Measurements from ENCODE around the gene GRB10. TPM values are rescaled to one million over a fixed set of nuclear protein-coding genes. Genes with fewer than 3 reads are reported as not detected.

Gene GRB10
- total and polyA plus RNA-seq, 9 donors: 10.0 to 93.3 (median 27.8) TPM

GRCh38 chr7:50695026-50695425 is 87.7 kb downstream of the GRB10 start:
- H3K27ac ChIP-seq: no peak overlapping the region
- no peaks in the 10 kb centered on the region for H3K9me3 ChIP-seq
- TF ChIP-seq POLR2A (IDR thresholded peaks at IDR 0.05): no peak
- no peak for TF ChIP-seq EP300 (IDR thresholded peaks at IDR 0.05)
- no peak for TF ChIP-seq CTCF (IDR thresholded peaks at IDR 0.05)
- H3K27me3 ChIP-seq: no peaks in the 10 kb centered on the region
- H3K4me3 ChIP-seq: no peak overlapping the region
- no peaks in the 10 kb centered on the region for H3K4me1 ChIP-seq (ENCODE audit: insufficient read depth)
- intact Hi-C loops (cut with DNase I): no loop called here
- no peaks in the 10 kb centered on the region for H3K36me3 ChIP-seq
- no peak for DNase-seq
- WGBS, 3 donors: 89 to 91% (median 90%) methylated on average over 2 of the region's 2 CpGs

GRCh38 chr7:50693455-50694130 is 89.1 kb downstream of the GRB10 start:
- 71 to 77% (median 74%) methylated on average over 8 of the region's 8 CpGs for WGBS, 3 donors
- Histone ChIP-seq H3K27ac (no peak overlapping the region), H3K36me3 (no peaks in the 10 kb centered on the region), H3K4me1 (ENCODE audit: insufficient read depth) (no peaks in the 10 kb centered on the region), H3K9me3 (no peaks in the 10 kb centered on the region), H3K4me3 (no peak overlapping the region), H3K27me3 (no peaks in the 10 kb centered on the region)
- DNase-seq: no peak
- intact Hi-C loops (cut with DNase I): no loop called here
- TF ChIP-seq EP300 (IDR thresholded peaks at IDR 0.05) (no peak), CTCF (IDR thresholded peaks at IDR 0.05) (no peak), POLR2A (IDR thresholded peaks at IDR 0.05) (no peak)

GRCh38 chr7:50690541-50691011 is 92.1 kb downstream of the GRB10 start:
- WGBS, 3 donors: 75 to 87% (median 80%) methylated on average over 11 of the region's 11 CpGs

DNA sequence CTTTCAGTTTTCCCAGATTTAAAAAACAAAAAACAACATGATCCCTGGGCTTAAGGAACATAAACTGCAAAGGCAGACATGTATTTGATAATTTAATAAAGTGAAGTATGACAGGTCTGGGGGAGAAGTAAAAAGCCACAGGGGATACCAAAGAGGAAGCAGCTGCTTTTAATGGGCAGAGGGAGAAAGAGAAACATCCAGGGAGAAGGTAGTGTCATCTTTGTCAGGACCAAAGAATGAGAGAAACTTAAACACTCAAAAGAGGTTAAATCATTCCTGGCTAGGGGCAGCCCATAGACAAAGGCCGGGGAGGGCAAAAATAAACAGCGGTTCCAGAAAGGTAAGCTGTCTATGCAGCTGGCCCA is 94.5 kb downstream of the GRB10 start:
- intact Hi-C loops (cut with DNase I): loop anchor here in 1 of 4 donors (10.0 kb wide), 1 partner anchor 543 kb away; no protein-coding TSS in a partner anchor

More at GRCh38 chr7:50690541-50691011, 92.1 kb downstream of the GRB10 start:
- Histone ChIP-seq H3K4me3 (no peak overlapping the region), H3K9me3 (no peaks in the 10 kb centered on the region), H3K36me3 (no peaks in the 10 kb centered on the region), H3K4me1 (ENCODE audit: insufficient read depth) (no peaks in the 10 kb centered on the region), H3K27ac (no peak overlapping the region), H3K27me3 (no peaks in the 10 kb centered on the region)
- intact Hi-C loops (cut with DNase I): no loop called here
- DNase-seq: no peak
- no peak for TF ChIP-seq EP300 (IDR thresholded peaks at IDR 0.05)
- no peak for TF ChIP-seq POLR2A (IDR thresholded peaks at IDR 0.05)
- no peak for TF ChIP-seq CTCF (IDR thresholded peaks at IDR 0.05)

More for the DNA sequence above, 94.5 kb downstream of the GRB10 start:
- Histone ChIP-seq H3K27ac (no peak overlapping the region), H3K36me3 (no peaks in the 10 kb centered on the region), H3K27me3 (no peaks in the 10 kb centered on the region), H3K9me3 (no peaks in the 10 kb centered on the region), H3K4me1 (ENCODE audit: insufficient read depth) (no peaks in the 10 kb centered on the region), H3K4me3 (no peak overlapping the region)
- TF ChIP-seq POLR2A (IDR thresholded peaks at IDR 0.05) (no peak), CTCF (IDR thresholded peaks at IDR 0.05) (no peak), EP300 (IDR thresholded peaks at IDR 0.05) (no peak)
- 81 to 91% (median 87%) methylated on average over 2 of the region's 2 CpGs for WGBS, 3 donors
- no peak for DNase-seq

Data from ovary (tissue), 9 donors.